ENCODE results near the gene SOX13. TPM values are rescaled to one million over a fixed set of nuclear protein-coding genes. Genes with fewer than 3 reads are reported as not detected.

SOX13 gene
- total and polyA plus RNA-seq, 10 of the 15 experiments (the other 5 are each of a cell fraction or from before 2014, with no cell fraction given): 0.04 to 0.31 (median 0.11) TPM; not detected in 7

DNA sequence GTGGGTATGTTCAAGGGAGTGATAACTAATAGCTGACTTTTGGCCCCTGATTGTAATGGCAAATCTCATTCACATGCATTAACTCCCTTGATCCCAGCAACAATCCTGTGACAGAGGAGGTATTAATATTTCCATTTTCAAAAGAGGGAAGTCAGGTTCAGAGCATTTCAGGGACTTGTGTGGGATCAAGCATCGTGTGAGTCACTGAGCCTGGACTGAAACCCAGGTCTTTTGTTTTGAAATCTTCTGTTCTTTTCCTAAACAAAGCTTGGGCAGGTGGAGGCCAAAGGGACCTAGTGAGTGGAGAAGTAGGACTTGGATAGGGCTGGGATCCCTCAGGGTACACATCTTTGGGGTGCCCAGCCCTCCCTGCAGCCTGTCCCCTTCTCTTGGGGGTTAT is 41.0 kb downstream of the SOX13 start:
- no peak for DNase-seq (ENCODE audit: low read depth, low spot score)
- intact Hi-C loops (cut with micrococcal nuclease; ENCODE audit: unreplicated experiment): no loop called here
- Histone ChIP-seq H3K36me3 (ENCODE audit: control insufficient read depth in 2 of 2, insufficient read depth in 2 of 2, low read length in 1 of 2) (no peaks in the 10 kb centered on the region), H2AFZ (ENCODE audit: control insufficient read depth, low read depth, low read length) (no peak overlapping the region), H3K27me3 (replicated peaks in 1 of 2; ENCODE audit: control insufficient read depth in 2 of 2, insufficient read depth in 2 of 2, low read length in 1 of 2) (peaks cover 0 to 1% of the 10 kb centered on the region in 2 experiments; a peak in 1 of 4 replicates), H3K9ac (ENCODE audit: control insufficient read depth, insufficient read depth, low read length) (no peak overlapping the region), H3K4me3 (no peak overlapping the region), H3K4me1 (ENCODE audit: control insufficient read depth, insufficient read depth, low read length) (no peaks in the 10 kb centered on the region), H4K20me1 (ENCODE audit: control insufficient read depth, insufficient read depth) (no peaks in the 10 kb centered on the region), H3K27ac (ENCODE audit: control insufficient read depth, insufficient read depth) (no peak overlapping the region), H3K9me3 (replicated peaks; ENCODE audit: control insufficient read depth, insufficient read depth, low read length) (no peaks in the 10 kb centered on the region), H3K4me2 (ENCODE audit: control insufficient read depth, insufficient read depth) (no peak overlapping the region), H3K79me2 (ENCODE audit: control insufficient read depth, insufficient read depth, low read length) (no peaks in the 10 kb centered on the region)
- SMC1A ChIA-PET (ENCODE audit: uncharacterized antibody, unreplicated experiment): no interaction called here
- RAD21 ChIA-PET (ENCODE audit: unreplicated experiment): interaction anchor here (1.3 kb wide), 1 partner anchor 15 kb away, joined by 3 read pairs; no protein-coding TSS in a partner anchor
- no peak for ATAC-seq
- CTCF ChIA-PET: interaction anchor here (0.8 to 2.7 kb wide), 3 partner anchors 12 to 253 kb away, joined by 3 to 10 read pairs (median 3); partner anchors contain the start of gene SNRPE
- POLR2A ChIA-PET: no interaction called here
- no peak for TF ChIP-seq ZZZ3 (IDR thresholded peaks at IDR 0.05; ENCODE audit: control insufficient read depth, insufficient read length, low read depth)
- TF ChIP-seq TCF12 (IDR thresholded peaks at IDR 0.05; ENCODE audit: low read depth, low read length): no peak
- TF ChIP-seq, protein P1, sequence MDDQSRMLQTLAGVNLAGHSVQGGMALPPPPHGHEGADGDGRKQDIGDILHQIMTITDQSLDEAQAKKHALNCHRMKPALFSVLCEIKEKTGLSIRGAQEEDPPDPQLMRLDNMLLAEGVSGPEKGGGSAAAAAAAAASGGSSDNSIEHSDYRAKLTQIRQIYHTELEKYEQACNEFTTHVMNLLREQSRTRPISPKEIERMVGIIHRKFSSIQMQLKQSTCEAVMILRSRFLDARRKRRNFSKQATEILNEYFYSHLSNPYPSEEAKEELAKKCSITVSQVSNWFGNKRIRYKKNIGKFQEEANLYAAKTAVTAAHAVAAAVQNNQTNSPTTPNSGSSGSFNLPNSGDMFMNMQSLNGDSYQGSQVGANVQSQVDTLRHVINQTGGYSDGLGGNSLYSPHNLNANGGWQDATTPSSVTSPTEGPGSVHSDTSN (IDR thresholded peaks at IDR 0.05; ENCODE audit: insufficient replicate concordance, low read depth, low read length): no peak
- TF ChIP-seq EGR1 (IDR thresholded peaks at IDR 0.05; ENCODE audit: borderline replicate concordance in 1 of 2, low read depth in 2 of 2, low read length in 2 of 2): no peak
- TF ChIP-seq, protein P2, sequence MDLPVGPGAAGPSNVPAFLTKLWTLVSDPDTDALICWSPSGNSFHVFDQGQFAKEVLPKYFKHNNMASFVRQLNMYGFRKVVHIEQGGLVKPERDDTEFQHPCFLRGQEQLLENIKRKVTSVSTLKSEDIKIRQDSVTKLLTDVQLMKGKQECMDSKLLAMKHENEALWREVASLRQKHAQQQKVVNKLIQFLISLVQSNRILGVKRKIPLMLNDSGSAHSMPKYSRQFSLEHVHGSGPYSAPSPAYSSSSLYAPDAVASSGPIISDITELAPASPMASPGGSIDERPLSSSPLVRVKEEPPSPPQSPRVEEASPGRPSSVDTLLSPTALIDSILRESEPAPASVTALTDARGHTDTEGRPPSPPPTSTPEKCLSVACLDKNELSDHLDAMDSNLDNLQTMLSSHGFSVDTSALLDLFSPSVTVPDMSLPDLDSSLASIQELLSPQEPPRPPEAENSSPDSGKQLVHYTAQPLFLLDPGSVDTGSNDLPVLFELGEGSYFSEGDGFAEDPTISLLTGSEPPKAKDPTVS (IDR thresholded peaks at IDR 0.05; ENCODE audit: low read depth, low read length): no peak
- 0% methylated on average over 1 of the region's 1 CpG for WGBS (ENCODE audit: insufficient coverage, insufficient replicate concordance, low lambda C conversion rate, missing lambda C conversion rate)
- FAIRE-seq: no peak
- no TSS peak for BruUV-seq (replicated peaks)
- in situ Hi-C loops (cut with MboI): no loop called here
